Colonic mucosa (tissue), 4 donors: ENCODE data around the gene TIMM23. TPM values are rescaled to one million over a fixed set of nuclear protein-coding genes. Genes with fewer than 3 reads are reported as not detected.
"Not testable (repeated sequence)": the region's sequence is repeated elsewhere in the genome, so short reads cannot be mapped to it uniquely, and the experiment has no call there.

Source experiments
- DNase-seq: peaks from one replicate; pipeline ENCODE4 v3.0.0-alpha.2; 2020
- H3K27ac ChIP-seq: fragments of 200-600 bp; one replicate; pipeline ENCODE4 v1.8.0; 2021
- H3K27me3 ChIP-seq: fragments of 200-600 bp; one replicate; pipeline ENCODE4 v1.8.0; 2021
- H3K36me3 ChIP-seq: fragments of 200-600 bp; one replicate; pipeline ENCODE4 v1.8.0; 2021
- H3K4me1 ChIP-seq: fragments of 200-600 bp; one replicate; pipeline ENCODE4 v1.8.0; 2021; ENCODE audit warnings: mild to moderate bottlenecking
- H3K4me3 ChIP-seq: fragments of 200-600 bp; one replicate; pipeline ENCODE4 v1.8.0; 2021
- H3K9ac ChIP-seq, 2 donors: one replicate each; pipeline ENCODE4 v1.7.0; 2013; ENCODE audit warnings: control low read depth in 2 of 2, low read depth in 2 of 2, low read length in 2 of 2
- H3K9me3 ChIP-seq: fragments of 200-600 bp; one replicate; pipeline ENCODE4 v1.8.0; 2021
- CTCF ChIP-seq: fragments of 200-600 bp; IDR thresholded peaks from one replicate; pipeline ENCODE4 v1.8.0; 2022; ENCODE audit warnings: antibody characterized with exemption, mild to moderate bottlenecking
- intact Hi-C: fragments of 100-400 bp; cut with DNase I; formaldehyde crosslinking; loops from one replicate; pipeline ENCODE4 v1.14.1; 2022
- total RNA-seq, 2 donors: library from RNA; stranded (reverse); fragmentation: NEBNext Ultra II Directional in 1 of 2; extraction: Animal tissue kit (Norgen Biotek cat#: 25700) in 1 of 2; gene quantifications; one replicate each; pipeline ENCODE4 v1.2.1, GENCODE V29; 2021
- donor health status: healthy.
- donor health status: DM: no; HTN: no; CAD: no.
- donor health status: DM: no; HTN: no; CAD: no.

TIMM23 gene
- total RNA-seq, 2 donors from 2014 or later = 42.8 to 73.1 TPM

GRCh38 chr10:45997557-45997956 is 25.3 kb downstream of the TIMM23 start:
- no peak overlapping the region for H3K4me3 ChIP-seq
- H3K27me3 ChIP-seq = no peaks in the 10 kb centered on the region
- no peak overlapping the region for H3K27ac ChIP-seq
- H3K9ac ChIP-seq = no peak overlapping the region
- peaks cover 7% of the 10 kb centered on the region for H3K36me3 ChIP-seq
- no peak for TF ChIP-seq CTCF
- H3K4me1 ChIP-seq = no peaks in the 10 kb centered on the region
- DNase-seq = no peak
- intact Hi-C loops = no loop called here
- H3K9me3 ChIP-seq = no peaks in the 10 kb centered on the region

- intact Hi-C loops = no loop called here
Measured at GRCh38 chr10:45997994-45998763, 25.9 kb downstream of the TIMM23 start.

GRCh38 chr10:45999955-46000354 is 27.7 kb downstream of the TIMM23 start:
- intact Hi-C loops, H3K9ac ChIP-seq, H3K27me3 ChIP-seq, H3K4me3 ChIP-seq, H3K27ac ChIP-seq, H3K36me3 ChIP-seq, DNase-seq, H3K9me3 ChIP-seq, H3K4me1 ChIP-seq: not testable (repeated sequence)

More at GRCh38 chr10:45997994-45998763, 25.9 kb downstream of the TIMM23 start:
- Histone ChIP-seq H3K9ac (no peak overlapping the region), H3K27ac (no peak overlapping the region), H3K4me1 (no peaks in the 10 kb centered on the region), H3K36me3 (peaks cover 7% of the 10 kb centered on the region), H3K9me3 (no peaks in the 10 kb centered on the region), H3K27me3 (no peaks in the 10 kb centered on the region), H3K4me3 (no peak overlapping the region)
- DNase-seq = no peak
- TF ChIP-seq CTCF = no peak

GRCh38 chr10:46000538-46000937 is 28.2 kb downstream of the TIMM23 start:
- Histone ChIP-seq H3K9ac (no peak overlapping the region), H3K27me3 (no peaks in the 10 kb centered on the region), H3K9me3 (no peaks in the 10 kb centered on the region), H3K4me3 (no peak overlapping the region), H3K27ac (no peak overlapping the region), H3K4me1 (no peaks in the 10 kb centered on the region), H3K36me3 (peaks cover 9% of the 10 kb centered on the region)
- no peak for DNase-seq
- intact Hi-C loops = no loop called here
- no peak for TF ChIP-seq CTCF

GRCh38 chr10:46001187-46001756 is 29.0 kb downstream of the TIMM23 start:
- DNase-seq = no peak
- H3K9me3 ChIP-seq = no peaks in the 10 kb centered on the region
- H3K4me1 ChIP-seq = no peaks in the 10 kb centered on the region
- TF ChIP-seq CTCF = no peak
- H3K36me3 ChIP-seq = peaks cover 11% of the 10 kb centered on the region
- no peak overlapping the region for H3K9ac ChIP-seq
- intact Hi-C loops = no loop called here
- no peaks in the 10 kb centered on the region for H3K27me3 ChIP-seq
- no peak overlapping the region for H3K27ac ChIP-seq
- no peak overlapping the region for H3K4me3 ChIP-seq

- DNase-seq, H3K4me3 ChIP-seq, H3K4me1 ChIP-seq, H3K9me3 ChIP-seq, H3K27me3 ChIP-seq, intact Hi-C loops, H3K27ac ChIP-seq, H3K9ac ChIP-seq: not testable (repeated sequence)
- peaks cover 11% of the 10 kb centered on the region for H3K36me3 ChIP-seq
Measured at GRCh38 chr10:46002189-46002687, 29.9 kb downstream of the TIMM23 start.
